ENCODE data around the gene OR11G2. TPM values are rescaled to one million over a fixed set of nuclear protein-coding genes. Genes with fewer than 3 reads are reported as not detected.
"Not testable (repeated sequence)": the region's sequence is repeated elsewhere in the genome, so short reads cannot be mapped to it uniquely, and the experiment has no call there.

Gene OR11G2
- total RNA-seq, 2 donors from 2014 or later, result not detected

DNA sequence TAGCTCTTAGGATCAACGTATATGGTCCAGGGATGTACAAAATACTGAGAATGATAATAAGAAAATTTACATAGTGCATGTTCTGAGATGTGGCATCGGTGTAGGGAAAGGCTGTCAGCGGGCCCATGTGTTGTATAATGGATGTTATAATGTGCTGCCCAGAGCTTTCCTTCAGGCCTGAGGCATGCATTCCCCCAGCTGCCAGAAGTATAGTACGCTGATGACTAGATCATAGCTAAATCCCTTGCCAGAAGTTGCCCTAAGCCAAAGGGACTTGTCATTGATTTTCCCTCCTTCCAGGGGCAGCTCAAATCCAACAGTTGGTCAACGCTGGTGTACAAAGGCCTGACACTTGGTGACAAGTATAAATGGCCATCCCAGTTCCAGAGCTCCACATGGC is 6.5 kb upstream of the OR11G2 start:
- TF ChIP-seq, protein P1, sequence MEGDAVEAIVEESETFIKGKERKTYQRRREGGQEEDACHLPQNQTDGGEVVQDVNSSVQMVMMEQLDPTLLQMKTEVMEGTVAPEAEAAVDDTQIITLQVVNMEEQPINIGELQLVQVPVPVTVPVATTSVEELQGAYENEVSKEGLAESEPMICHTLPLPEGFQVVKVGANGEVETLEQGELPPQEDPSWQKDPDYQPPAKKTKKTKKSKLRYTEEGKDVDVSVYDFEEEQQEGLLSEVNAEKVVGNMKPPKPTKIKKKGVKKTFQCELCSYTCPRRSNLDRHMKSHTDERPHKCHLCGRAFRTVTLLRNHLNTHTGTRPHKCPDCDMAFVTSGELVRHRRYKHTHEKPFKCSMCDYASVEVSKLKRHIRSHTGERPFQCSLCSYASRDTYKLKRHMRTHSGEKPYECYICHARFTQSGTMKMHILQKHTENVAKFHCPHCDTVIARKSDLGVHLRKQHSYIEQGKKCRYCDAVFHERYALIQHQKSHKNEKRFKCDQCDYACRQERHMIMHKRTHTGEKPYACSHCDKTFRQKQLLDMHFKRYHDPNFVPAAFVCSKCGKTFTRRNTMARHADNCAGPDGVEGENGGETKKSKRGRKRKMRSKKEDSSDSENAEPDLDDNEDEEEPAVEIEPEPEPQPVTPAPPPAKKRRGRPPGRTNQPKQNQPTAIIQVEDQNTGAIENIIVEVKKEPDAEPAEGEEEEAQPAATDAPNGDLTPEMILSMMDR (IDR thresholded peaks at IDR 0.05), result no peak
- H3K27ac ChIP-seq, result no peak overlapping the region
- H3K9me3 ChIP-seq, result no peaks in the 10 kb centered on the region
- no peaks in the 10 kb centered on the region for H3K27me3 ChIP-seq (replicated peaks; ENCODE audit: insufficient read depth)
- H3K4me3 ChIP-seq, result no peak overlapping the region
- H3K36me3 ChIP-seq, result no peaks in the 10 kb centered on the region
- H3K4me1 ChIP-seq (ENCODE audit: control insufficient read depth in 1 of 2, low read depth in 2 of 2), result no peaks in the 10 kb centered on the region
- ATAC-seq (ENCODE audit: insufficient number of reproducible peaks, low FRiP score, low read depth), result no peak
- DNase-seq (ENCODE audit: low spot score), result no peak

- ATAC-seq (ENCODE audit: insufficient number of reproducible peaks, low FRiP score, low read depth) (no peak), DNase-seq (ENCODE audit: low spot score) (no peak)
- Histone ChIP-seq H3K36me3 (no peaks in the 10 kb centered on the region), H3K27me3 (replicated peaks; ENCODE audit: insufficient read depth) (no peaks in the 10 kb centered on the region), H3K9me3 (no peaks in the 10 kb centered on the region), H3K27ac (no peak overlapping the region), H3K4me3 (no peak overlapping the region), H3K4me1 (ENCODE audit: control insufficient read depth in 1 of 2, low read depth in 2 of 2) (no peaks in the 10 kb centered on the region)
- TF ChIP-seq, protein P1 (IDR thresholded peaks at IDR 0.05), result no peak
These were observed 700 bp downstream of the OR11G2 start for GRCh38 chr14:20191396-20191795.

- Histone ChIP-seq H3K27ac (no peak overlapping the region), H3K9me3 (no peaks in the 10 kb centered on the region), H3K36me3 (no peaks in the 10 kb centered on the region), H3K4me1 (ENCODE audit: control insufficient read depth in 1 of 2, low read depth in 2 of 2) (no peaks in the 10 kb centered on the region), H3K27me3 (replicated peaks; ENCODE audit: insufficient read depth) (no peaks in the 10 kb centered on the region), H3K4me3 (no peak overlapping the region)
- ATAC-seq (ENCODE audit: insufficient number of reproducible peaks, low FRiP score, low read depth) (no peak), DNase-seq (ENCODE audit: low spot score) (no peak)
- TF ChIP-seq, protein P1 (IDR thresholded peaks at IDR 0.05), result no peak
These were observed 3.4 kb downstream of the OR11G2 start for GRCh38 chr14:20194101-20194500.

- H3K4me1 ChIP-seq (ENCODE audit: control insufficient read depth in 1 of 2, low read depth in 2 of 2); H3K27me3 ChIP-seq (replicated peaks; ENCODE audit: insufficient read depth); H3K27ac ChIP-seq; H3K4me3 ChIP-seq; ATAC-seq (ENCODE audit: insufficient number of reproducible peaks, low FRiP score, low read depth); DNase-seq (ENCODE audit: low spot score); H3K36me3 ChIP-seq; H3K9me3 ChIP-seq: not testable (repeated sequence)
These were observed 4.5 kb downstream of the OR11G2 start for GRCh38 chr14:20195170-20195569.

GRCh38 chr14:20195911-20196310 is 5.2 kb downstream of the OR11G2 start:
- DNase-seq (ENCODE audit: low spot score), result no peak
- ATAC-seq (ENCODE audit: insufficient number of reproducible peaks, low FRiP score, low read depth), result no peak
- Histone ChIP-seq H3K4me1 (ENCODE audit: control insufficient read depth in 1 of 2, low read depth in 2 of 2) (no peaks in the 10 kb centered on the region), H3K27me3 (replicated peaks; ENCODE audit: insufficient read depth) (no peaks in the 10 kb centered on the region), H3K27ac (no peak overlapping the region), H3K4me3 (no peak overlapping the region), H3K36me3 (no peaks in the 10 kb centered on the region), H3K9me3 (no peaks in the 10 kb centered on the region)
- TF ChIP-seq, protein P1 (IDR thresholded peaks at IDR 0.05), result no peak

DNA sequence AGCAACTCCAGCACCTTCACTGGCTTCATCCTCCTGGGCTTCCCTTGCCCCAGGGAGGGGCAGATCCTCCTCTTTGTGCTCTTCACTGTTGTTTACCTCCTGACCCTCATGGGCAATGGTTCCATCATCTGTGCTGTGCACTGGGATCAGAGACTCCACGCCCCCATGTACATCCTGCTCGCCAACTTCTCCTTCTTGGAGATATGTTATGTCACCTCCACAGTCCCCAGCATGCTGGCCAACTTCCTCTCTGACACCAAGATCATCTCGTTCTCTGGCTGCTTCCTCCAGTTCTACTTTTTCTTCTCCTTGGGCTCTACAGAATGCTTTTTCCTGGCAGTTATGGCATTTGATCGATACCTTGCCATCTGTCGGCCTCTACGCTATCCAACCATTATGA is 6.8 kb downstream of the OR11G2 start:
- H3K4me3 ChIP-seq, result no peak overlapping the region
- no peaks in the 10 kb centered on the region for H3K4me1 ChIP-seq (ENCODE audit: control insufficient read depth in 1 of 2, low read depth in 2 of 2)
- TF ChIP-seq, protein P1 (IDR thresholded peaks at IDR 0.05), result no peak
- ATAC-seq (ENCODE audit: insufficient number of reproducible peaks, low FRiP score, low read depth) (no peak), DNase-seq (ENCODE audit: low spot score) (no peak)
- H3K36me3 ChIP-seq, result no peaks in the 10 kb centered on the region
- no peak overlapping the region for H3K27ac ChIP-seq
- no peaks in the 10 kb centered on the region for H3K27me3 ChIP-seq (replicated peaks; ENCODE audit: insufficient read depth)
- H3K9me3 ChIP-seq, result no peaks in the 10 kb centered on the region

All from thoracic aorta (tissue), 2 donors.